Stimulated activated CD4-positive, alpha-beta T cell treated with anti-CD3 and anti-CD28 coated beads, TNF-alpha, amount 100 ng/mL, for 24 hours (primary cell): ENCODE results near the gene KRTAP2-3.
"Not testable (repeated sequence)": the region's sequence is repeated elsewhere in the genome, so short reads cannot be mapped to it uniquely, and the experiment has no call there.

Experiments used
- DNase-seq, 3 experiments: peaks; one replicate each; pipeline ENCODE4 v3.0.0-alpha.2; 2020; ENCODE audit warnings: low read depth in 3 of 3

Gene KRTAP2-3

GRCh38 chr17:41067281-41067680 is 7.4 kb upstream of the KRTAP2-3 start:
- DNase-seq = no peak

- no peak for DNase-seq
These were observed 6.1 kb upstream of the KRTAP2-3 start, which contains the start of gene KRTAP2-4 for GRCh38 chr17:41065829-41066624. Gene KRTAP2-4, minus strand, starts transcription at chr17:41065879. Its CDS starts 34 bp downstream, at chr17:41065845.

GRCh38 chr17:41065016-41065689 is 5.2 kb upstream of the KRTAP2-3 start:
- not testable (repeated sequence) for DNase-seq

GRCh38 chr17:41064301-41064700 is 4.4 kb upstream of the KRTAP2-3 start:
- no peak for DNase-seq

GRCh38 chr17:41063449-41063848 is 3.5 kb upstream of the KRTAP2-3 start:
- no peak for DNase-seq

- DNase-seq = no peak
These were observed 2.0 kb upstream of the KRTAP2-3 start for GRCh38 chr17:41061964-41062363.

- not testable (repeated sequence) for DNase-seq
These were observed 450 bp downstream of the KRTAP2-3 start for GRCh38 chr17:41059276-41060051.

- no peak for DNase-seq
These were observed 1.2 kb downstream of the KRTAP2-3 start for GRCh38 chr17:41058741-41059140.

GRCh38 chr17:41057547-41057946 is 2.4 kb downstream of the KRTAP2-3 start:
- no peak for DNase-seq

GRCh38 chr17:41055130-41055529 is 4.8 kb downstream of the KRTAP2-3 start, which contains the start of gene KRTAP2-2:
Gene KRTAP2-2, minus strand, starts transcription at chr17:41055230. Its CDS starts 19 bp downstream, at chr17:41055211.
- not testable (repeated sequence) for DNase-seq

- not testable (repeated sequence) for DNase-seq
These were observed 5.4 kb downstream of the KRTAP2-3 start for GRCh38 chr17:41054556-41054955.

GRCh38 chr17:41054025-41054424 is 5.9 kb downstream of the KRTAP2-3 start:
- no peak for DNase-seq

- DNase-seq = no peak
These were observed 7.3 kb downstream of the KRTAP2-3 start for GRCh38 chr17:41052566-41052965.

- no peak for DNase-seq
These were observed 10.8 kb downstream of the KRTAP2-3 start for GRCh38 chr17:41049110-41049509.

GRCh38 chr17:41048441-41048840 is 11.5 kb downstream of the KRTAP2-3 start:
- no peak for DNase-seq

- not testable (repeated sequence) for DNase-seq
These were observed 13.0 kb downstream of the KRTAP2-3 start, which contains the start of gene KRTAP2-1 for GRCh38 chr17:41046735-41047465. Gene KRTAP2-1, minus strand, starts transcription at chr17:41047316. Its CDS starts 49 bp downstream, at chr17:41047267.

GRCh38 chr17:41042953-41043352 is 17.0 kb downstream of the KRTAP2-3 start:
- DNase-seq = no peak

- not testable (repeated sequence) for DNase-seq
These were observed 18.9 kb downstream of the KRTAP2-3 start, which contains the start of gene KRTAP1-1 for GRCh38 chr17:41040783-41041571. Gene KRTAP1-1, minus strand, starts transcription at chr17:41041450. Its CDS starts 53 bp downstream, at chr17:41041397.

GRCh38 chr17:41037853-41038350 is 22.0 kb downstream of the KRTAP2-3 start:
- DNase-seq = no peak

- DNase-seq = not testable (repeated sequence)
These were observed 25.5 kb downstream of the KRTAP2-3 start, which contains the start of gene KRTAP1-3 for GRCh38 chr17:41034346-41034935. Gene KRTAP1-3, minus strand, starts transcription at chr17:41034874. Its CDS starts 53 bp downstream, at chr17:41034821.
